Panc1 (cell line): ENCODE measurements around the gene C12orf50.

ENCODE experiments used
- CTCF ChIP-seq: fragments of 450-650 bp; IDR thresholded peaks from 2 replicates; pipeline ENCODE4 v1.5.1; 2017; ENCODE audit warnings: mild to moderate bottlenecking
- POLR2AphosphoS5 ChIP-seq: IDR thresholded peaks from 2 replicates; pipeline ENCODE4 v1.6.1; 2012; ENCODE audit warnings: mild to moderate bottlenecking, low read depth, low read length, moderate library complexity
- REST ChIP-seq, 2 experiments: IDR thresholded peaks; 2 replicates each; pipeline ENCODE4 v1.6.1; 2011 to 2012; ENCODE audit warnings: low read depth in 2 of 2, control low read depth in 1 of 2, low read length in 1 of 2, mild to moderate bottlenecking in 1 of 2, moderate library complexity in 1 of 2; ENCODE audit not compliant: insufficient read depth in 1 of 2
- SIN3A ChIP-seq: IDR thresholded peaks from 2 replicates; pipeline ENCODE4 v1.6.1; 2012; ENCODE audit warnings: low read depth, mild to moderate bottlenecking, low read length, moderate library complexity, borderline replicate concordance; ENCODE audit not compliant: insufficient read depth
- TCF7L2 ChIP-seq: IDR thresholded peaks from 2 replicates; pipeline ENCODE4 v1.6.1; 2011; ENCODE audit warnings: mild to moderate bottlenecking, low read depth, low read length, inconsistent platforms

- TF ChIP-seq CTCF (no peak), REST (IDR thresholded peaks at IDR 0.05; ENCODE audit: insufficient read depth in 1 of 2, low read depth in 2 of 2, low read length in 1 of 2) (no peak), POLR2AphosphoS5 (no peak), TCF7L2 (no peak), SIN3A (no peak)
These were observed 8.6 kb upstream of the C12orf50 start for GRCh38 chr12:88037770-88038169.
